ENCODE data around the gene PTPRH.

- TF ChIP-seq CTCF (IDR thresholded peaks at IDR 0.05) (no peak), POLR2A (IDR thresholded peaks at IDR 0.05) (no peak)
Measured at GRCh38 chr19:55173186-55173713, 36.1 kb downstream of the PTPRH start.

Measured in testis (tissue), 2 donors.